ENCODE data around the gene PMPCB.
"Not testable (repeated sequence)": the region's sequence is repeated elsewhere in the genome, so short reads cannot be mapped to it uniquely, and the experiment has no call there.

Gene PMPCB, protein sequence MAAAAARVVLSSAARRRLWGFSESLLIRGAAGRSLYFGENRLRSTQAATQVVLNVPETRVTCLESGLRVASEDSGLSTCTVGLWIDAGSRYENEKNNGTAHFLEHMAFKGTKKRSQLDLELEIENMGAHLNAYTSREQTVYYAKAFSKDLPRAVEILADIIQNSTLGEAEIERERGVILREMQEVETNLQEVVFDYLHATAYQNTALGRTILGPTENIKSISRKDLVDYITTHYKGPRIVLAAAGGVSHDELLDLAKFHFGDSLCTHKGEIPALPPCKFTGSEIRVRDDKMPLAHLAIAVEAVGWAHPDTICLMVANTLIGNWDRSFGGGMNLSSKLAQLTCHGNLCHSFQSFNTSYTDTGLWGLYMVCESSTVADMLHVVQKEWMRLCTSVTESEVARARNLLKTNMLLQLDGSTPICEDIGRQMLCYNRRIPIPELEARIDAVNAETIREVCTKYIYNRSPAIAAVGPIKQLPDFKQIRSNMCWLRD

DNA sequence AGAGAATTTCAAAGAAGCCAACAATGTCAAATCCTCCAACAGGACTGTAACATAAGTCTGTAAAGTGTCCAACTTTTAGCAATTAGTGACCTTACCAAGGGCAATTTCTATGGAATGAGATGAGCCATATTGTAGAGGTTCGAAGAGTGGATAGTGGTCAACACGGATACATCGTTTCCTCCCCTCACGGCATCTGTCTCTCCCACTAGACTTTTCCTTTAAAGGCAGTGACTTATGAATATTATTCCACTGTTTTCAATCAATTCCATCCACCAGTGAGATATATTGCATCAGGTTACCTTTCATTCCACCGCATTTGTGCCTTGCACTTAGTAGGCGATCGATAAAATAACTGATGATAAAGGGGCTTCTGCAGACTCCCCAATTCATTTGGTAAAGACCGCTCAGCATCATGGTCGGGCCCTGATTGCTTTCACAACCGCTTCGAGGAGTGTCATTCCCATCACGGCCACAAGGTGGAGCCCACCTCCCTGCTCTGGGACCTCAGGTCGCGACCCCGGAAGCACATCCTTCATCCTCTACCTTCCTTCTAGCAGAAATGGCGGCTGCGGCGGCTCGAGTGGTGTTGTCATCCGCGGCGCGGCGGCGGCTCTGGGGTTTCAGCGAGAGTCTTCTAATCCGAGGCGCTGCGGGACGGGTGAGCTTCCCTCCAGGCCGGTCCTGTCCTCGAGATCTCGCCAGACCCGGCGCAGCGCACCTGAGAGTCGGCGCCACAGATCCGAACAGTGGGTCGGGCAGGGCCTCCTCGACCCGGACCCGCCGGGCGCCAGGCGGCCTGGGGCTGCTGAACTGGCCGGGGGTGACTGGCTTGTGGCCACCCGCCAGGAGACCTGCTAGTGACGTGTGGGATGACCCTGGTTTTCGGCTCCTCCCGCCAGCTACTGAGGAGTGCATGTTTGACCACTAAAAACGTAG is at the start of gene PMPCB:
PMPCB (plus strand) TSS at position 535 of the 936 bp plus-strand sequence; CDS start at position 560, 25 bp downstream.
- TF ChIP-seq, protein P1, sequence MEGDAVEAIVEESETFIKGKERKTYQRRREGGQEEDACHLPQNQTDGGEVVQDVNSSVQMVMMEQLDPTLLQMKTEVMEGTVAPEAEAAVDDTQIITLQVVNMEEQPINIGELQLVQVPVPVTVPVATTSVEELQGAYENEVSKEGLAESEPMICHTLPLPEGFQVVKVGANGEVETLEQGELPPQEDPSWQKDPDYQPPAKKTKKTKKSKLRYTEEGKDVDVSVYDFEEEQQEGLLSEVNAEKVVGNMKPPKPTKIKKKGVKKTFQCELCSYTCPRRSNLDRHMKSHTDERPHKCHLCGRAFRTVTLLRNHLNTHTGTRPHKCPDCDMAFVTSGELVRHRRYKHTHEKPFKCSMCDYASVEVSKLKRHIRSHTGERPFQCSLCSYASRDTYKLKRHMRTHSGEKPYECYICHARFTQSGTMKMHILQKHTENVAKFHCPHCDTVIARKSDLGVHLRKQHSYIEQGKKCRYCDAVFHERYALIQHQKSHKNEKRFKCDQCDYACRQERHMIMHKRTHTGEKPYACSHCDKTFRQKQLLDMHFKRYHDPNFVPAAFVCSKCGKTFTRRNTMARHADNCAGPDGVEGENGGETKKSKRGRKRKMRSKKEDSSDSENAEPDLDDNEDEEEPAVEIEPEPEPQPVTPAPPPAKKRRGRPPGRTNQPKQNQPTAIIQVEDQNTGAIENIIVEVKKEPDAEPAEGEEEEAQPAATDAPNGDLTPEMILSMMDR (IDR thresholded peaks at IDR 0.05; ENCODE audit: low read depth, low read length): peak; percentile 95
- peak within 1 kb of the TSS; percentile 80 to 90 for H3K4me3 ChIP-seq (replicated peaks in 1 of 2; ENCODE audit: low read depth in 2 of 2, low read length in 2 of 2)
- DNase-seq (ENCODE audit: low read depth in 2 of 2): peak; percentile 93 to 94

DNA sequence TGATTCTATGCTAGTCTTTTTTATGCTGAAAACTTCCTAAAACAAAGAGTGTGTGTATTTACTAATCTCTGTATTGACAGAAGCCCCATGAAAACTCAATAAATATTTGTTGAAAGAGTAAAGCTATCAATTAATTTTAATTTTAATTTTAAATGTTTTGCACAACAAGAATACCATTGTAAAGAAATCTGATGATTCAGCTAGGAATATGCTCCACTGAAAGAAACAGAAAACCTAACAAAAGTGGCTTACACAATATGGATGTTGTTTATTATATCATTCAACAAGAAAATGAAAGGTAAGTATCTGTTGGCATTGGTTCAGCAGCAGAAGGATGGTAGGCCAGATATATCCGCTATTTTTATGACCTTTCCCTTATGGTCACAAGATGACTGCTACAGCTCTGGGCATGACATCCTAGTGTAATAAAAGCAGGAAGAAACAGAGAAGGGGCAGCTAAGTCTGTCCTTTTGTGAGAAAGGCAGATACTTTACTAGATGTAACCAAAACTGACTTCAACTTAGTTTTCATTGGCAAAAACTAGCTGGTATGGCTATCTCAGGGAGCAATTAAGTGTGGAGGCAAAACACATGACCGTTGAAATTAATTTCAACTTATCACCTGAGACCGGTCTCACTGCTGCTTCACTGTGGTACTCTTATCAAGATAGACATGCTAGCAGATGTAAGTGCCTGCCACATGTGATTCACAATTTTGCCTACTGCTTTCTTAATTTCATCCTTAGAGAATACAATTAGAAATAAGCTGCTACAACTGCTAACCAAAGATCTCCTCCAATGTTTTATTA is 43.3 kb upstream of the PMPCB start:
- DNase-seq (ENCODE audit: low read depth in 2 of 2); H3K4me3 ChIP-seq (replicated peaks in 1 of 2; ENCODE audit: low read depth in 2 of 2, low read length in 2 of 2): not testable (repeated sequence)

DNA sequence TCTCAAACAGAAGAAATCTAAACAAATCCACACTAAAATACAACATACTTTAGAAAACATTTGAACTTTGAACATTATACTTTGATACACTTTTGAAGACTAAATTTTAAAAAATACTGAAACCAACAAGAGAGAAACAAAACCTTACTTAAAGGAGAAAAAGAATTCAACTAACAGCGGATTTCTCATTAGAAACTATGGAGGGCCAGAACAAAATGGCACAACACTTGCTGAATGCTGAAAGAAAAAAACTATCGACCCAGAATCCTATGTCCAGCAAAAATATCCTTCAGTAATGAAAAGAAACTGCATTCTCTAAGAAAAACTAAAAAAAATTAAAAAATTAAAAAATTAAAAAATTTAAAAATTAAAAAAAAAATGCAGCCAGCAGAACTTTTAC is 33.2 kb upstream of the PMPCB start:
- DNase-seq (ENCODE audit: low read depth in 2 of 2); H3K4me3 ChIP-seq (replicated peaks in 1 of 2; ENCODE audit: low read depth in 2 of 2, low read length in 2 of 2): not testable (repeated sequence)

DNA sequence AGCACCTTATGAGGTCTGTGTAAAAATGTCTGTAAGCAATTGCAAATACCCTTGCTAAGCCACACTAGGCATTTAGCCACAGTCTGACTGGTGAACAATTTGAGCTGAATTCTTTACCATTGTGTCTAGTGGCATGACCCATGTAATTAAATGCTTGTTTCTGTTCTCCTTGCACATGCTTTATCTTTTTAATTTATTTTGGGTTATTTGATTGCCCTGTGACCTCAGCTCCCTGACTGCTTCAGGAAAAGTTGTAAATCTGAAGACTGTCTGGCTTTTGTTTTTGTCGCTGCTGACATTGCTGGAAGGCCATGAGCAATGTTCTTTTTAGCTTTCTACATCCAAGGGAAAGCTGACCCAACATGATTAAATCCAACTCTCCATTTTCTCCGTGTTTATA is 31.0 kb upstream of the PMPCB start:
- not testable (repeated sequence) for H3K4me3 ChIP-seq (replicated peaks in 1 of 2; ENCODE audit: low read depth in 2 of 2, low read length in 2 of 2); DNase-seq (ENCODE audit: low read depth in 2 of 2)

DNA sequence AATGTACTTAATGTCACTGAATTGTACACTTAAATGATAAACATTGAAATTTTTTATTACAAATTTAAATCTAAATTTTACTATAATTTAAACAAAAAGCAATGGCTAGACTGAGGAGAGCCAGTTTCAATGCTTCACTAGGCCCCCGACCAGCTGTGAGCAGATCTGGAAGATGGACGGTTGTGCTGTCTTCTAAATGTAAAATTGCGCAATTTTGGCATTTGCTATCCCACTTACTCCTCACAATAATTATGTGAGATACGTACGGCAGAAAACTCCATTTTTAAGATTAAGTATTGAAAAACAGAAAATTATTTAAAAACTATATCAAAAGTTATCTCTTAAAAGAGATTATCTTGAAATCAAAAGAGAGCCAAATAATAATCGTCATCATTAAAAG is 23.9 kb upstream of the PMPCB start:
- DNase-seq (ENCODE audit: low read depth in 2 of 2); H3K4me3 ChIP-seq (replicated peaks in 1 of 2; ENCODE audit: low read depth in 2 of 2, low read length in 2 of 2): not testable (repeated sequence)

DNA sequence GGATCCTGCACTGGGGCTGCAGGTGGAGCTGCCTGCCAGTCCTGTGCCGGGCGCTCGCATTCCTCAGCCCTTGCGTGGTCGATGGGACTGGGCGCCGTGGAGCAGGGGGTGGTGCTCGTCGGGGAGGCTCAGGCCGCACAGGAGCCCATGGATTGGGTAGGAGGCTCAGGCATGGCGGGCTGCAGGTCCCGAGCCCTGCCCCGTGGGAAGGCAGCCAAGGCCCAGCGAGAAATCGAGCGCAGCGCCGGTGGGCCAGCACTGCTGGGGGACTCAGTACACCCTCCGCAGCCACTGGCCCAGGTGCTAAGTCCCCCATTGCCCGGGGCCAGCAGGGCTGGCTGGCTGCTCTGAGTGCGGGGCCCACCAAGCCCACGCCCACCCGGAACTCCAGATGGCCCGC is 22.4 kb upstream of the PMPCB start:
- DNase-seq (ENCODE audit: low read depth in 2 of 2): not testable (repeated sequence)

DNA sequence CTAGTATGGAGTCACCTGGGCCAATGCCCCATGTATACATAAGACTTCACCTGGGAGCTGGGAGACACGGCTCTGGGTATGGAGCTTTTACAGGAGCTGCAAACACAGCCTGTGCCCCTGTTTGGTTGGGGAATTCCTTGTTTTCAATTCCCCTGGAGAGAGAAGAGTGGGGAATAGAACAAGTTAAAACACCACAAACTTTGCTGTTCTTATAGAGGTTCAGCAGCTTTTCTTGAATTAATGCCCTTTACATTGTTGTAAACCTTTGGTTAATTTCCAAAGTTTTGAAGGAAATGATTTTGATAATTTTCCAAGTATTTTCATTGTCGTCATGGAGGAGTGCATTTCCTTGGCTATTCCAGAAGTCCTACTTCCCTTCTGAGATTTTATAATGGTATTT is 19.0 kb upstream of the PMPCB start:
- H3K4me3 ChIP-seq (replicated peaks in 1 of 2; ENCODE audit: low read depth in 2 of 2, low read length in 2 of 2); DNase-seq (ENCODE audit: low read depth in 2 of 2): not testable (repeated sequence)

More for the DNA sequence above, 22.4 kb upstream of the PMPCB start:
- H3K4me3 ChIP-seq (replicated peaks in 1 of 2; ENCODE audit: low read depth in 2 of 2, low read length in 2 of 2): not testable (repeated sequence)

DNA sequence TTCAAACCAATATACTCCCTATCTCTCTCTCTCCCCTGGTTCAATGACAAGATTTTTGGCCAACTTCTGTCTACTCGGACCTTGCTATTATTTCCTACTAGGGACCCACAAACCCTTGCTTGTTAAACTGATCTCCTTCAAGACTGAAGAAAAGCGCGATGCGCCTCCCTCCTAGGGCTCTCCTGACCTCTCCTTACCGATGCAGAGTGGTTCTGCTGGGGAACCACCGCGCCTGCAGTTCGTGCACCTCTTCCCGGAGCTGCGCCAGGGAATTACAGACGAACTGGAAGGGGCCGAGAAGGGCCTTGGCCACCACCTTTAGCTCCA is 17.6 kb upstream of the PMPCB start:
- peak overlapping the region; percentile 57 to 64 for H3K4me3 ChIP-seq (replicated peaks in 1 of 2; ENCODE audit: low read depth in 2 of 2, low read length in 2 of 2)
- DNase-seq (ENCODE audit: low read depth in 2 of 2): peak; percentile 11 to 19

DNA sequence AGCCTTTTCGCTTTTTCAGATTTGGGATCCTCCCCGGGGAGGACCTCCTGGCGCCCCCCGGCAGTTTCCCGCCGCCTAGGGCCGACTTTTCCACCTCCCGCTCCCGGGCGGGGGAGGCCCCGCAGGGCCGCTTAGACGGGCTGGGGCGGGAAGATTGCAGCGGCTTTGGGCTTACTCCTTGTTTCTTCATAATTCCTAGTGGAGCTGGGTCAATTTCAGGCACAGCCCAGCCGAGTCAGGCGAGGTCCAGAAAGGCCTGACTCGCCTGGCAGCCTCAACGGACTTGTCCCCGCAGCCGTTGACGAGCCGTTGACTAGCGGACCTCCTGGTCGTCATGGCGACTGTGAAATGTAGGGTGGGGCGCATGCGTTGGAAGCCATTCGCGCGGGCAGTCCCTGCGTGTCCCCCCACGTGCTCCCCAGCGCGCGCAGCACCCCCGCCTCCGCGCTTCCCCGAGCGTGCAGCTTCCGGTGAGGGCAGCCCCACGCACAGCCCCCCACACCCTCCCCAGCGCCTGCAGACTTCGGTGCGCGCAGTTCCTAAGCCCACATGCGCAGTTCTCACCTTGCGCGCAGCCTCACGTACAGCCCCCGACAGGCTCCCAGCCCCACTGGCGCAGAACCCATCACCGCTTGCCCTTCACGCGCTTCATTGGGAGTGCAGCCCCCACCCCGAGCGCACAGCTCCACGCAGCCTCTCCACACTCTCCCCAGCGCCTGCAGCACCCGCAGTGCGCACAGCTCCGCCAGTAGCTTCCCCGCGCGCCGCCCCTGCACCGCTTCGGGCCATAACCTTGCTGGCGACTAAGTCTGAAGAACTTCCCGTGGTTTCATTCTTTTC is 17.1 kb upstream of the PMPCB start:
- peak; percentile 64 to 75 for DNase-seq (ENCODE audit: low read depth in 2 of 2)
- peak overlapping the region; percentile 57 to 64 for H3K4me3 ChIP-seq (replicated peaks in 1 of 2; ENCODE audit: low read depth in 2 of 2, low read length in 2 of 2)

DNA sequence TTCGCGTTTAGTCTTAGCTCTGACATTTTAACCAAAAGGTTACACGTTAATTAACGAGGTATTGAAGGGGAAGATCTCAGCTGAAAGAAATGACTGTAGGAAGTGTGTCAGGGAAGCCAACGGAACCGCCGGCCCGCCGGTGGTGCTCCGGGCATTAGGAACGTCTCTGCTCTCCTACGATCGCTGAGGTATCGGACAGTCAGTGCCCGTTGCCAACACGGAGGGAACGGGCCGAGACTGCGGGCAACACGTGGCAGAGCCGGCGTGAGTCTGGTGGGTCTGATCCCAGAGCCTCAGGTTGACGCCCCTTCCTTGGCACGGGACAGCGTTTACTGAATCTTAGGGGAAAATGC is 16.5 kb upstream of the PMPCB start:
- DNase-seq (ENCODE audit: low read depth in 2 of 2): peak in 1 of 2 donors; percentile 17
- H3K4me3 ChIP-seq (replicated peaks in 1 of 2; ENCODE audit: low read depth in 2 of 2, low read length in 2 of 2): peak overlapping the region; percentile 57 to 64

DNA sequence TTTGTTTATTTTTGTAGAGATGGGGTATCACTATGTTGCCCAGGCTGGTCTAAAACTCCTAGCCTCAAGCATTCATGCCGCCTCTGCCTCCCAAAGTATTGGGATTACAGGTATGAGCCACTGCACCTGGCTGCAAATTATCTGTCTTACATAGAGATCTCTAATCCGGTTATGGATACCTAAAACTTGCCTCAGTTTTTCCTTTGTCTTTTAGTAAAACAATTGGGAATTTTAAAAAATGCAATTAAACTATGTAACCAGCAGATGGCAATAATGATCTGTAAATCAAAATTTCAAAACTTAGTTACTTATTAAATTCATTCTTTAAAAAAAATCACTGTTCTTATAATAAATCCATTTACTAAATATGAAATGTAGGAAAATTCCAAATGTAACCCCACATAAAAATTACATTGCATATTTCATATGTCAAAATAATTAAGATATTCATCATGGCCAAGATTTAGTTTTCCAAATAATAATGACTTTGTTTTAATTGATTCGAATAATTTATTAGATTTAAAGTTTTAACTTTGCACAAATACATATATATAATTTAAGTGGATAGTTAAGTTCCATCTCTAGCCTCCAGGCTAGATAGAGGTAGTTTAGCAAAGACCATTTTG is 14.3 kb upstream of the PMPCB start:
- not testable (repeated sequence) for H3K4me3 ChIP-seq (replicated peaks in 1 of 2; ENCODE audit: low read depth in 2 of 2, low read length in 2 of 2); DNase-seq (ENCODE audit: low read depth in 2 of 2)
